ENCODE data around the gene RANBP10. TPM values are rescaled to one million over a fixed set of nuclear protein-coding genes. Genes with fewer than 3 reads are reported as not detected.

RANBP10 gene
- total and polyA plus RNA-seq, 2 of the 13 experiments (the other 11 are each of a cell fraction or from before 2014, with no cell fraction given): 9.2 to 22.7 TPM

DNA sequence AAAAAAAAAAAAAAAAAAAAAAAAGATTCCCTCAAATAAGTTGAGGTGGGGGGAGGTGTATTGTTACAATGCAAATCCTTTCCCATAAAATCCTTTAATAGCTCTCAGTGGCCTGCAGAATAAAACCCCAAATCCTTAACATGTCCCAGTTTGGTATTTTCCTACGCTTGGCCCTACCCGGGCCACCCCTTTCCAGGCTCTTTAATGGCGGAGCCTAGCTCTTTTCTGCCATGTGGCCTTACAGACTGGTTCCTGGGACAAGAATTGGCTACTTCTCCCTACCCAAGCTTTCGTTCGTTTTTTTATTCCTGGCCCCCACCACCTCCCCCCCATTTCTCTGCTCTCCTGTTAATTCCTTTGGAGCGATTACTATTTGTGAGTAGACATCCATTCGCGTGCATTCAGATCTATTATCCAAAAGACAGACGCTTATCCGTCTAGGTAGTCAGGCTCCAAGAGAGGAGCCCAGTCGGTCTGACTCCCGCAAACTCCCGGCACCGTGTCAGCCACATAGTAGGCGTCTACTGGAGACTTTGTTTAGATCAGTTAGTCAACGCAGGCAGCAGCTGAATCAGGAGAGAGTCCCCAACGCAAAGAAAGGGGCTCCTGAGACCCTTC, 34.9 kb upstream of the RANBP10 start (continued):
- TF ChIP-seq, protein P1, sequence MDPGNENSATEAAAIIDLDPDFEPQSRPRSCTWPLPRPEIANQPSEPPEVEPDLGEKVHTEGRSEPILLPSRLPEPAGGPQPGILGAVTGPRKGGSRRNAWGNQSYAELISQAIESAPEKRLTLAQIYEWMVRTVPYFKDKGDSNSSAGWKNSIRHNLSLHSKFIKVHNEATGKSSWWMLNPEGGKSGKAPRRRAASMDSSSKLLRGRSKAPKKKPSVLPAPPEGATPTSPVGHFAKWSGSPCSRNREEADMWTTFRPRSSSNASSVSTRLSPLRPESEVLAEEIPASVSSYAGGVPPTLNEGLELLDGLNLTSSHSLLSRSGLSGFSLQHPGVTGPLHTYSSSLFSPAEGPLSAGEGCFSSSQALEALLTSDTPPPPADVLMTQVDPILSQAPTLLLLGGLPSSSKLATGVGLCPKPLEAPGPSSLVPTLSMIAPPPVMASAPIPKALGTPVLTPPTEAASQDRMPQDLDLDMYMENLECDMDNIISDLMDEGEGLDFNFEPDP (CRISPR knock-in tag; conservative IDR thresholded peaks at IDR 0.05): no peak
- TF ChIP-seq, protein P2, sequence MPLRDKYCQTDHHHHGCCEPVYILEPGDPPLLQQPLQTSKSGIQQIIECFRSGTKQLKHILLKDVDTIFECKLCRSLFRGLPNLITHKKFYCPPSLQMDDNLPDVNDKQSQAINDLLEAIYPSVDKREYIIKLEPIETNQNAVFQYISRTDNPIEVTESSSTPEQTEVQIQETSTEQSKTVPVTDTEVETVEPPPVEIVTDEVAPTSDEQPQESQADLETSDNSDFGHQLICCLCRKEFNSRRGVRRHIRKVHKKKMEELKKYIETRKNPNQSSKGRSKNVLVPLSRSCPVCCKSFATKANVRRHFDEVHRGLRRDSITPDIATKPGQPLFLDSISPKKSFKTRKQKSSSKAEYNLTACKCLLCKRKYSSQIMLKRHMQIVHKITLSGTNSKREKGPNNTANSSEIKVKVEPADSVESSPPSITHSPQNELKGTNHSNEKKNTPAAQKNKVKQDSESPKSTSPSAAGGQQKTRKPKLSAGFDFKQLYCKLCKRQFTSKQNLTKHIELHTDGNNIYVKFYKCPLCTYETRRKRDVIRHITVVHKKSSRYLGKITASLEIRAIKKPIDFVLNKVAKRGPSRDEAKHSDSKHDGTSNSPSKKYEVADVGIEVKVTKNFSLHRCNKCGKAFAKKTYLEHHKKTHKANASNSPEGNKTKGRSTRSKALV (CRISPR knock-in tag; IDR thresholded peaks at IDR 0.05): no peak
- TF ChIP-seq ZEB1 (IDR thresholded peaks at IDR 0.05; ENCODE audit: insufficient replicate concordance, low read depth) (peak; percentile 76), ZNF225 (CRISPR knock-in tag; IDR thresholded peaks at IDR 0.05) (no peak), ZNF557 (CRISPR knock-in tag; IDR thresholded peaks at IDR 0.05) (no peak), ZKSCAN1 (IDR thresholded peaks at IDR 0.05; ENCODE audit: low read length) (peak; percentile 92)
- TF ChIP-seq, protein P3, sequence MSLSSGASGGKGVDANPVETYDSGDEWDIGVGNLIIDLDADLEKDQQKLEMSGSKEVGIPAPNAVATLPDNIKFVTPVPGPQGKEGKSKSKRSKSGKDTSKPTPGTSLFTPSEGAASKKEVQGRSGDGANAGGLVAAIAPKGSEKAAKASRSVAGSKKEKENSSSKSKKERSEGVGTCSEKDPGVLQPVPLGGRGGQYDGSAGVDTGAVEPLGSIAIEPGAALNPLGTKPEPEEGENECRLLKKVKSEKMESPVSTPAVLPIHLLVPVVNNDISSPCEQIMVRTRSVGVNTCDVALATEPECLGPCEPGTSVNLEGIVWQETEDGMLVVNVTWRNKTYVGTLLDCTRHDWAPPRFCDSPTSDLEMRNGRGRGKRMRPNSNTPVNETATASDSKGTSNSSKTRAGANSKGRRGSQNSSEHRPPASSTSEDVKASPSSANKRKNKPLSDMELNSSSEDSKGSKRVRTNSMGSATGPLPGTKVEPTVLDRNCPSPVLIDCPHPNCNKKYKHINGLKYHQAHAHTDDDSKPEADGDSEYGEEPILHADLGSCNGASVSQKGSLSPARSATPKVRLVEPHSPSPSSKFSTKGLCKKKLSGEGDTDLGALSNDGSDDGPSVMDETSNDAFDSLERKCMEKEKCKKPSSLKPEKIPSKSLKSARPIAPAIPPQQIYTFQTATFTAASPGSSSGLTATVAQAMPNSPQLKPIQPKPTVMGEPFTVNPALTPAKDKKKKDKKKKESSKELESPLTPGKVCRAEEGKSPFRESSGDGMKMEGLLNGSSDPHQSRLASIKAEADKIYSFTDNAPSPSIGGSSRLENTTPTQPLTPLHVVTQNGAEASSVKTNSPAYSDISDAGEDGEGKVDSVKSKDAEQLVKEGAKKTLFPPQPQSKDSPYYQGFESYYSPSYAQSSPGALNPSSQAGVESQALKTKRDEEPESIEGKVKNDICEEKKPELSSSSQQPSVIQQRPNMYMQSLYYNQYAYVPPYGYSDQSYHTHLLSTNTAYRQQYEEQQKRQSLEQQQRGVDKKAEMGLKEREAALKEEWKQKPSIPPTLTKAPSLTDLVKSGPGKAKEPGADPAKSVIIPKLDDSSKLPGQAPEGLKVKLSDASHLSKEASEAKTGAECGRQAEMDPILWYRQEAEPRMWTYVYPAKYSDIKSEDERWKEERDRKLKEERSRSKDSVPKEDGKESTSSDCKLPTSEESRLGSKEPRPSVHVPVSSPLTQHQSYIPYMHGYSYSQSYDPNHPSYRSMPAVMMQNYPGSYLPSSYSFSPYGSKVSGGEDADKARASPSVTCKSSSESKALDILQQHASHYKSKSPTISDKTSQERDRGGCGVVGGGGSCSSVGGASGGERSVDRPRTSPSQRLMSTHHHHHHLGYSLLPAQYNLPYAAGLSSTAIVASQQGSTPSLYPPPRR (CRISPR knock-in tag; IDR thresholded peaks at IDR 0.05; ENCODE audit: borderline replicate concordance): no peak

All from HepG2 (cell line).